ENCODE data around the gene INO80E. TPM values are rescaled to one million over a fixed set of nuclear protein-coding genes. Genes with fewer than 3 reads are reported as not detected.

INO80E gene
- total and polyA plus RNA-seq, 2 donors (not counting 3 experiments of a cell fraction or from before 2014, with no cell fraction given): 42.7 to 76.4 TPM

- intact Hi-C loops (cut with micrococcal nuclease): loop anchor here (1.0 kb wide), 1 partner anchor 9 kb away; the partner anchor contains the start of gene INO80E
- FAIRE-seq (peak; percentile 55), DNase-seq (ENCODE audit: low read depth, low spot score) (peak; percentile 11)
- TSS peak; percentile 37 for BruUV-seq (replicated peaks)
- peaks cover 0 to 5% of the 10 kb centered on the region in 2 experiments for H3K36me3 ChIP-seq (ENCODE audit: control insufficient read depth in 2 of 2, extremely low read depth in 1 of 2, insufficient read depth in 2 of 2, low read length in 2 of 2)
- H3K4me2 ChIP-seq (ENCODE audit: insufficient read depth, low read length): no peak overlapping the region
- H3K9ac ChIP-seq (replicated peaks; ENCODE audit: extremely low read depth, insufficient read depth, low read length): no peak overlapping the region
- H2AFZ ChIP-seq (ENCODE audit: low read depth, low read length): no peak overlapping the region
- no peaks in the 10 kb centered on the region for H3K9me3 ChIP-seq (replicated peaks; ENCODE audit: control insufficient read depth, insufficient read depth, low read length)
- dilution Hi-C loops (cut with MboI; ENCODE audit: extremely low pct_ligation_motif_present, low sequenced_read_pairs): no loop called here
- CTCF ChIA-PET: interaction anchor here (0.5 to 3.8 kb wide), 27 partner anchors 8 to 314 kb away, joined by 3 to 26 read pairs (median 4); partner anchors contain the start of genes ASPHD1, PAGR1, TAOK2 and TMEM219
- H3K27ac ChIP-seq (ENCODE audit: insufficient read depth, low read depth, low read length): no peak overlapping the region
- H4K20me1 ChIP-seq (replicated peaks; ENCODE audit: control insufficient read depth, extremely low read depth, insufficient read depth, low read length): no peaks in the 10 kb centered on the region
- H3K4me3 ChIP-seq (replicated peaks in 1 of 3; ENCODE audit: insufficient read depth in 1 of 3, low read depth in 1 of 3, low read length in 3 of 3): no peak overlapping the region
- H3K9me1 ChIP-seq (replicated peaks; ENCODE audit: control insufficient read depth, extremely low read depth, insufficient read depth, low read length): no peaks in the 10 kb centered on the region
- H3K79me2 ChIP-seq (ENCODE audit: control insufficient read depth, insufficient read depth, low read length): no peaks in the 10 kb centered on the region
- no peaks in the 10 kb centered on the region for H3K4me1 ChIP-seq (ENCODE audit: control insufficient read depth, extremely low read depth, insufficient read depth, low read length)
- H3K27me3 ChIP-seq (ENCODE audit: control insufficient read depth in 2 of 2, insufficient read depth in 2 of 2, low read length in 2 of 2): peaks cover 9 to 12% of the 10 kb centered on the region in 2 experiments
- POLR2A ChIA-PET: no interaction called here
- TF ChIP-seq MAX (IDR thresholded peaks at IDR 0.05; ENCODE audit: insufficient read depth, insufficient read length) (no peak), GATA2 (IDR thresholded peaks at IDR 0.05; ENCODE audit: insufficient read depth, insufficient read length, low read depth, low read length) (no peak)
- TF ChIP-seq, protein P1, sequence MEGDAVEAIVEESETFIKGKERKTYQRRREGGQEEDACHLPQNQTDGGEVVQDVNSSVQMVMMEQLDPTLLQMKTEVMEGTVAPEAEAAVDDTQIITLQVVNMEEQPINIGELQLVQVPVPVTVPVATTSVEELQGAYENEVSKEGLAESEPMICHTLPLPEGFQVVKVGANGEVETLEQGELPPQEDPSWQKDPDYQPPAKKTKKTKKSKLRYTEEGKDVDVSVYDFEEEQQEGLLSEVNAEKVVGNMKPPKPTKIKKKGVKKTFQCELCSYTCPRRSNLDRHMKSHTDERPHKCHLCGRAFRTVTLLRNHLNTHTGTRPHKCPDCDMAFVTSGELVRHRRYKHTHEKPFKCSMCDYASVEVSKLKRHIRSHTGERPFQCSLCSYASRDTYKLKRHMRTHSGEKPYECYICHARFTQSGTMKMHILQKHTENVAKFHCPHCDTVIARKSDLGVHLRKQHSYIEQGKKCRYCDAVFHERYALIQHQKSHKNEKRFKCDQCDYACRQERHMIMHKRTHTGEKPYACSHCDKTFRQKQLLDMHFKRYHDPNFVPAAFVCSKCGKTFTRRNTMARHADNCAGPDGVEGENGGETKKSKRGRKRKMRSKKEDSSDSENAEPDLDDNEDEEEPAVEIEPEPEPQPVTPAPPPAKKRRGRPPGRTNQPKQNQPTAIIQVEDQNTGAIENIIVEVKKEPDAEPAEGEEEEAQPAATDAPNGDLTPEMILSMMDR (IDR thresholded peaks at IDR 0.05; ENCODE audit: extremely low read depth in 1 of 2, insufficient read depth in 1 of 2, low read depth in 1 of 2, low read length in 2 of 2): peak; percentile 73 to 88
Measured at GRCh38 chr16:30005341-30006094, 9.5 kb downstream of the INO80E start.

Data from endothelial cell of umbilical vein (primary cell).